ENCODE measurements around the gene HOXC12.

HOXC12 gene

GRCh38 chr12:53944209-53944608, 10.5 kb upstream of the HOXC12 start:
- Histone ChIP-seq H4K20me1 (ENCODE audit: insufficient read depth, low read length) (no peaks in the 10 kb centered on the region), H3F3A (ENCODE audit: insufficient read depth, low read length) (no peaks in the 10 kb centered on the region), H2AFZ (ENCODE audit: low read length) (no peak overlapping the region), H3K9me2 (replicated peaks; ENCODE audit: insufficient read depth, low read length) (no peaks in the 10 kb centered on the region), H3K4me2 (ENCODE audit: low read depth, low read length) (no peak overlapping the region), H3K27me3 (replicated peaks; ENCODE audit: insufficient read depth, low read length) (peaks cover 97% of the 10 kb centered on the region), H3K79me2 (ENCODE audit: low read length) (no peaks in the 10 kb centered on the region), H3K27ac (ENCODE audit: low read length) (no peak overlapping the region), H3K9ac (ENCODE audit: low read length) (no peak overlapping the region), H3K36me3 (replicated peaks; ENCODE audit: insufficient read depth, low read length) (no peaks in the 10 kb centered on the region), H3K4me1 (ENCODE audit: low read length) (no peaks in the 10 kb centered on the region), H3K4me3 (ENCODE audit: low read length) (no peak overlapping the region), H3K9me3 (replicated peaks; ENCODE audit: insufficient read depth, low read length) (no peaks in the 10 kb centered on the region)
- no peak for TF ChIP-seq EZH2 (optimal IDR thresholded peaks at IDR 0.05; ENCODE audit: low read depth, low read length)
- TF ChIP-seq EZH2phosphoT487 (IDR thresholded peaks at IDR 0.05; ENCODE audit: low read length) = no peak
- no peak for DNase-seq

DNA sequence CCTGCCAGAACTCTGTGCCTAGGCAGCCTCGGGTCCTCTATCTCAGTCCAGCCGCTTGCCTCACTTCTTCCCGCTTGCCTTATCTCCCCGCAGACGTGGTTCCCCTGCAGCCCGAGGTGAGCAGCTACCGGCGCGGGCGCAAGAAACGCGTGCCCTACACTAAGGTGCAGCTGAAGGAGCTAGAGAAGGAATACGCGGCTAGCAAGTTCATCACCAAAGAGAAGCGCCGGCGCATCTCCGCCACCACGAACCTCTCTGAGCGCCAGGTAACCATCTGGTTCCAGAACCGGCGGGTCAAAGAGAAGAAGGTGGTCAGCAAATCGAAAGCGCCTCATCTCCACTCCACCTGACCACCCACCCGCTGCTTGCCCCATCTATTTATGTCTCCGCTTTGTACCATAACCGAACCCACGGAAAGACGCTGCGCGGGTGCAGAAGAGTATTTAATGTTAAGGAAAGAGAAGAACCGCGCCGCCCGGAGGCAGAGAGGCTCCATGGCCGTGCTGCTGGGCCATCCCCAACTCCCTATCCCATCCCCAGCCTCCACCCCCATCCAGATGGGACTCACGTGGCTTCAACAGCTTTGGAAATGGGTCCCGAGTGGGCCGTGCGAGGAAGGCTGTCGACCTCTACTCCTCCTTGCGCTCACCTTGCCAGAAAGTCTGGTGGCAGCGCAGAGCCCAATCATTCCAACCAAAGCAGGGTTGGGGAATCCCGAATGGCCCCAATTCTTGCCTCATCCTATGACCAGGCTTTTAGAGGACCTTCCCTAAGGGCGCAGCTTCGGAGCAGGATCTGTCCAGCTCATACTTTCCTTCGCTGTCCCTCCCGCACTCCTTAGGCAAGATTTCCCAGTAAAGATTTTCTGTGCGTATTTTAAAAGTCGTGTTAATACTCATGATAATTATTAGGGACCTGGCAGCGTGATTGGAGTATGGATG, 9.5 kb upstream of the HOXC12 start:
- DNase-seq = no peak
- no peaks in the 10 kb centered on the region for H4K20me1 ChIP-seq (ENCODE audit: insufficient read depth, low read length)
- H3F3A ChIP-seq (ENCODE audit: insufficient read depth, low read length) = no peaks in the 10 kb centered on the region
- no peaks in the 10 kb centered on the region for H3K4me1 ChIP-seq (ENCODE audit: low read length)
- no peaks in the 10 kb centered on the region for H3K9me3 ChIP-seq (replicated peaks; ENCODE audit: insufficient read depth, low read length)
- H3K9ac ChIP-seq (ENCODE audit: low read length) = no peak overlapping the region
- no peak overlapping the region for H3K4me3 ChIP-seq (ENCODE audit: low read length)
- H3K27ac ChIP-seq (ENCODE audit: low read length) = no peak overlapping the region
- H3K4me2 ChIP-seq (ENCODE audit: low read depth, low read length) = peak overlapping the region; percentile 28; the same call in 1 of the 2 replicates
- peaks cover 98% of the 10 kb centered on the region for H3K27me3 ChIP-seq (replicated peaks; ENCODE audit: insufficient read depth, low read length)
- no peaks in the 10 kb centered on the region for H3K79me2 ChIP-seq (ENCODE audit: low read length)
- no peaks in the 10 kb centered on the region for H3K36me3 ChIP-seq (replicated peaks; ENCODE audit: insufficient read depth, low read length)
- peak; percentile 17 for TF ChIP-seq EZH2 (optimal IDR thresholded peaks at IDR 0.05; ENCODE audit: low read depth, low read length)
- TF ChIP-seq, protein P1, sequence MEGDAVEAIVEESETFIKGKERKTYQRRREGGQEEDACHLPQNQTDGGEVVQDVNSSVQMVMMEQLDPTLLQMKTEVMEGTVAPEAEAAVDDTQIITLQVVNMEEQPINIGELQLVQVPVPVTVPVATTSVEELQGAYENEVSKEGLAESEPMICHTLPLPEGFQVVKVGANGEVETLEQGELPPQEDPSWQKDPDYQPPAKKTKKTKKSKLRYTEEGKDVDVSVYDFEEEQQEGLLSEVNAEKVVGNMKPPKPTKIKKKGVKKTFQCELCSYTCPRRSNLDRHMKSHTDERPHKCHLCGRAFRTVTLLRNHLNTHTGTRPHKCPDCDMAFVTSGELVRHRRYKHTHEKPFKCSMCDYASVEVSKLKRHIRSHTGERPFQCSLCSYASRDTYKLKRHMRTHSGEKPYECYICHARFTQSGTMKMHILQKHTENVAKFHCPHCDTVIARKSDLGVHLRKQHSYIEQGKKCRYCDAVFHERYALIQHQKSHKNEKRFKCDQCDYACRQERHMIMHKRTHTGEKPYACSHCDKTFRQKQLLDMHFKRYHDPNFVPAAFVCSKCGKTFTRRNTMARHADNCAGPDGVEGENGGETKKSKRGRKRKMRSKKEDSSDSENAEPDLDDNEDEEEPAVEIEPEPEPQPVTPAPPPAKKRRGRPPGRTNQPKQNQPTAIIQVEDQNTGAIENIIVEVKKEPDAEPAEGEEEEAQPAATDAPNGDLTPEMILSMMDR (IDR thresholded peaks at IDR 0.05; ENCODE audit: low read length) = no peak
- H3K9me2 ChIP-seq (replicated peaks; ENCODE audit: insufficient read depth, low read length) = no peaks in the 10 kb centered on the region
- no peak overlapping the region for H2AFZ ChIP-seq (ENCODE audit: low read length)

- Histone ChIP-seq H3K4me2 (ENCODE audit: low read depth, low read length) (no peak overlapping the region), H4K20me1 (ENCODE audit: insufficient read depth, low read length) (no peaks in the 10 kb centered on the region), H3K27me3 (replicated peaks; ENCODE audit: insufficient read depth, low read length) (peaks cover 100% of the 10 kb centered on the region), H3K79me2 (ENCODE audit: low read length) (no peaks in the 10 kb centered on the region), H2AFZ (ENCODE audit: low read length) (no peak overlapping the region), H3K27ac (ENCODE audit: low read length) (no peak overlapping the region), H3K9me3 (replicated peaks; ENCODE audit: insufficient read depth, low read length) (no peaks in the 10 kb centered on the region), H3F3A (ENCODE audit: insufficient read depth, low read length) (no peaks in the 10 kb centered on the region), H3K36me3 (replicated peaks; ENCODE audit: insufficient read depth, low read length) (no peaks in the 10 kb centered on the region), H3K9me2 (replicated peaks; ENCODE audit: insufficient read depth, low read length) (no peaks in the 10 kb centered on the region), H3K4me3 (ENCODE audit: low read length) (no peak overlapping the region), H3K9ac (ENCODE audit: low read length) (no peak overlapping the region), H3K4me1 (ENCODE audit: low read length) (no peaks in the 10 kb centered on the region)
- DNase-seq = no peak
- no peak for TF ChIP-seq EZH2phosphoT487 (IDR thresholded peaks at IDR 0.05; ENCODE audit: low read length)
- TF ChIP-seq EZH2 (optimal IDR thresholded peaks at IDR 0.05; ENCODE audit: low read depth, low read length) = no peak
- TF ChIP-seq, protein P1 (IDR thresholded peaks at IDR 0.05; ENCODE audit: low read length) = no peak
Observed at GRCh38 chr12:53947743-53948142, 7.0 kb upstream of the HOXC12 start.

All from MM.1S (cell line).